ENCODE data around the gene YKT6.
"Not testable (repeated sequence)": the region's sequence is repeated elsewhere in the genome, so short reads cannot be mapped to it uniquely, and the experiment has no call there.

Gene YKT6

DNA sequence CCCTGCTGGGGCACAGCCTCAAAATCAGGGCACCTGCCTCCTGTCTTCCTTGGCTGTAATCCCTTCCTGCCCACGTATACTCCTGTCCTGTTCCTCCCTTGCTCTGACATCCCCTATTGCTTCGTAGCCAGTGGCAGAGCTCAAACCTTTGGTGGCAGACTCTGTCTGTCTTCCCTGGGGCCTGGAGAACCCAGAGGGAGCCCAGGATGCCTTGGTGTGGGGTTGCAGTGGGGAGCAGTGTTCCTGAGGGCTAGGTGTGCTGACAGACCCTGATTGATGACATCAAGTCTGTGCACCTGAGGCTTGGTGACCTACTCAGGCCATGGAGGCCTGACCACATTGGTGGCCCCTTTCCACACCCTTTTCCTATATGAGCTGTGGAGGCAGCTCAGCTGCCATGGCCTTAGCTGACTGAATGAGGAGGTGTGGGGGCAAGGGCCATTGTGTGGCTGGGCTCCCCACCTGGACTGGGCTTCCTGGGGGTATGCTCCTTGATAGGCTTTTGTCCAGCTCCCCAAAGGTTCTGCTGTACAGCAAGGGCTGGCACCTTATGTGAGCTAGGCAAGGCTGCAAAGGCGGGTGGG lies 6.1 kb upstream of the YKT6 start:
- DNase-seq: no peak

DNA sequence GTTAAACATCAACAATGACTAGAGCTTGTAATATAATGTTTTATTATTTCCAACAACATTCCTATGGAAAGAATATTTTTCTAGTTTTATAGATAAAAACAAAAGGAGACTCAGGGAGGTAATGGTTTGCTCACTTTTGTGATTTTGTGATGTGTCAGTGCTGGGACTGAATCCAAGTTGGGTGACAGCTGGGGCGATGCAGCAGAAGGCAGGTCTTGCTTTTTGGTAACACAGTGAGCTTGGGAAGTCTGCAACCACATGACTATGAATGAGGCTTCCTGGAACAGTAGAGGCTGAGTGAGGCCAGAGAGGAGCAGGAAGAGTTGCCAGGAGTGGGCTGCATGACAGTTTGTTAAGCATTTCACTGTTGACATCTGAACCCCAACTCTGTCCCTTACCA lies 4.9 kb upstream of the YKT6 start:
- DNase-seq: no peak

DNA sequence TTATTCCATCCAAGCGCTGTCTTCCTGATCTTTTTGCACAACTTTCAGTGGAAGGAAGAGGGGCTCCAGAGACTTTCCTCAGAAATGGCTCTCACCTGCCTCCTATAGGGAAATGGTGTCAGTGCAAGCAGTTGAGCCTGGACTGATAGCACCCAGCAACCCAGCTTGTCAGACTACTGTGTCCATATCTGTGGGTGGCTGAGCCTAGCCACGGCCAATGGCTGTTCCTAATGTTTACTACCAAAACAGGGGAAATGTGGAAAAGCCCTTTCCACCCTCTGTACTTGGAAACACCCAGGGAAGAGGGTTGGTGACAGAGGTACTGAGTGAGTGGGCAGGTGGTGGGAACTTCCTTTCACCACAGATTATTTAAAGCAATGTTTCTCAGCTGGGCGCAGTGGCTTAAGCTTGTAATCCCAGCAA lies 4.3 kb upstream of the YKT6 start:
- peak; percentile 32 for DNase-seq

DNA sequence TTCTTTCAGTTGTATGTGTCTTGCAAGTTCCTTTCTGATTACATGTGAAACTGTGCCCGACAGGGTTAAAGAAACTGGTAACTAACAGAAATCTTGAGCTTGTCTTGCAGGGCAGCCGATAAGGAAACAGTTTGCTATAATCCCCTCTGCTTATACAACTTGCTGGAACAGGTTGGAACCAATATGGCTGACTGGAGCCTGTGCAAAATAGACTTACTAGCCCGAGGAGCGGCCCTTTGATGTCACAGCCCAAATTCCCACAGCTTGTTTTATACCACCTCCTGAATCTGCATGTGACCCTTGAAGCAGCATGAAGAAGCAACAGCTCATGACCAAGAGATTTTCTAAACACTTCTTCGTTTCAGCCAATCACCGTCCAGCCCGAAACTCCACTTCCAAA lies 3.3 kb upstream of the YKT6 start:
- no peak for DNase-seq

DNA sequence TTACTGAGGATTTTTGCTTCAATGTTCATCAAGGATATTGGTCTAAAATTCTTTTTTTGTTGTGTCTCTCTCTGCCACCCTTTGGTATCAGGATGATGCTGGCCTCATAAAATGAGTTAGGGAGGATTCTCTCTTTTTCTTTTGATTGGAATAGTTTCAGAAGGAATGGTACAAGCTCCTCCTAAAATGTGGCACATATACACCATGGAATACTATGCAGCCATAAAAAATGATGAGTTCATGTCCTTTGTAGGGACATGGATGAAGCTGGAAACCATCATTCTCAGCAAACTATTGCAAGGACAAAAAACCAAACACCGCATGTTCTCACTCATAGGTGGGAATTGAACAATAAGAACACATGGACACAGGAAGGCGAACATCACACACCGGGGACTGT lies 615 bp upstream of the YKT6 start:
- not testable (repeated sequence) for DNase-seq

DNA sequence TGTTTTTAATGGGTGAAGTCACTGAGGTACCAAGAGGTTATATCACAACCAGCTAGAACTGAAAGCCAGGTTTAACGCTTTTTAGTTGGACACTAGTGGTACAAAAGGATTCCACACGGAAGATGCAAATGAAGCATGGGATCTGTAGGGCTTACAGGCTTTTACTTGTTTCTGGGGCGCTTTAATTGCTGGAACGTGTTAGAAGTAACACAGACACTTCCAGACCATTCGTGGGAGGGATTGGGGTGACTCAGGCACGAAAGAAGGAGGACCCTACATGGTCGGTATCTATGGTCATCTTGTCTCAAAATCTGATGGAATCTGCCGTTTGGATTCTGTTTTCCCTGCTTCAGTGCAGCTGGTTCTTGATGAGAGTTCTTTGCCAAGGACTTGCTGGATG lies 1.0 kb downstream of the YKT6 start:
- no peak for DNase-seq

DNA sequence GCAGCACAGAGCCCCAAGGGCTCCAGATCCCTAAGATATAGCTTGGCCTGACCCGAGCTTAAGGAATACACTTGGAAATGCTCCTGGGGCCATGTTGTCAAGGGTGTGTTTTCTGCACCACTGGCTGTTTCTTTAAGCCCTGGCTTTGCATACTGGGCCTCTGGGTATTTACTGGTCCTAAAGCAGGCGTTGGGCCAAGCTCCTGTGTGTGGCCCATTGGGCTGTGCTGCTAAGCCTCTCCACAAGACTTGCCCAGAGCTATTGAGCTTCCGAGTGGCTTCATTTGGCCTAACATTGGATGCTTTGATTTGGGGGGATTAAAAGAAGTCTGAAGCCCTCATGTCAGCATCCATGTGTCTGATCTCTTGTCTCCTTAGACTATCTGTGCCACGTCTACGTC lies 5.2 kb downstream of the YKT6 start:
- no peak for DNase-seq

DNA sequence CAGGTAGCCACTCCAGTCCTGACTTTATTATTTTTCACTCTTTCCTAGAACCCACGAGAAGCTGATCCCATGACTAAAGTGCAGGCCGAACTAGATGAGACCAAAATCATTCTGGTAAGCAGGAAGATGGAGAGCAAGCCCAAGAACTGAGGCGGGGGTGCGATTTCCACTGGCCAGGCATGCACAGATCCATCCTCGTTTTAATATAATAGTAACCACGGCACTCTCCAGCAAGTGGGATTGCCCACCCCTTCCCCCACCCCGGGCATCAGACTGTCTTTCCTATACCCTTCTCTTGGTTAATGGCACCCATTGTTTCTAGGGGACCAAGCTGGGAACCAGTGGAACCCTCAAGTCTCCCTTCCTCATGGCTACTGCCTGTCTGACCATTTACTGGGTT lies 7.3 kb downstream of the YKT6 start:
- no peak for DNase-seq

DNA sequence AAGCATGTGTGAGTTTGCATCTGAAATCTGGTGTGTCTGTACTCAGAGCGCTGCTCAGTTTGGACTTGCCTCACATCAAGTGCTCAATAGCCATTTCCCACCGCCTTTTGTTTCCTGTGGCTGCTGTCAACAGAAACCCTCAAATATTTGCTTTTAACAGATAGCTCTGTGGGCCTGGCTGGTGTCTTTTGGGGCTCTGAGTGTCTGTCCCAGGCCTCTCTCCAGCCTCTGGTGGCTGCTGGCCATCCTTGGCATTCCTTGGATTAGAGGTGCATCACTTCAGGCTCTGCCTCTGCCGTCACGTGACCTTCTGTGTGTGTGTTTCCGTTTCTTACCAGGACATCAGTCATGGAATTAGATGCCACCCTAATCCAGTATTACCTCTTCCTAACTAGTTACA lies 9.3 kb downstream of the YKT6 start:
- DNase-seq: no peak

DNA sequence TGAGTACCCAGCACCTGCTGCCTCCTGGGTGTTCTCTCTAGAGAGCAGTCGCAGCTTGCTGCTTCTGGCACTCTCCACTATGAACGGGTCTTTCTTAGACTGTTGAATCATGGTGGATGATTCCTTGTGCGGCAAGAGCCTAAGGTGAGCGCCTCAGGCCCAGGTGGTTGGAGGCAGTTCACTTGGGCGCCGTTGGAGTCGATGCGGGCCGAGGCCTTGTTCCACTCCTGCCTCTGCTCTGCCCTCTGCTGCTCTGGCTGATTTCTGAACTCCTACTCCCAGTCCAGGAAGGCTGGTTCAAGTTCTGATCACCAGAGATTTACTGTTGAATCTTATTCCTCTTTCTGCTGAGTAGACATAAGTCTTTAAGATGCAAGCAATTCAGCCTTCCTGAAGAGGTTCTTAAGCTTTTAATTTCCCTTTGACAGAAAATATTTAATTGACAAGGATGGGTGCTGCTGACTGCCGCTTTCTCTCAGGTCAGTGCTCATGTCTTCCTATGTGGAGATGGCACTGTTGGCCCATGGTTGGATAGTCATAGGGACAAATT lies 10.4 kb downstream of the YKT6 start:
- no peak for DNase-seq

DNA sequence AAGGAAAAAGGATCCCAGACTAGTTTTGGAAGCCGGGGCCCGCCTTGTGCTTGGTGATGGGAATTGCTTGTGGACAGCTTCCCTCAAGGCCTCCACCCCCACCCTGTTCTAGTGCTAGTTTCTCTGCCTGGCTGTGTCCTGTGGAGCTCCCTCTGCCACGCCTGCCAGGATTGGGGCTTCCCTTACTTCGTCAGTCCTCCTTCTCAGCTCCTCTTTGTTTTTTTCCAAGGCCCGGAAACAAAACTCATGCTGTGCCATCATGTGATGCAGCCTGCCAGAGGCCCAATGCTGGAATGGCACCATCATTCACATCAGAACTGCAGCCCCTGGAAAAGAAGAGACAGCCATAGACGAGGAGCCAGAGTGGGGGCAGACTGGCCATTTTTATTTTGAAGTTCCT lies 11.2 kb downstream of the YKT6 start:
- DNase-seq: no peak

DNA sequence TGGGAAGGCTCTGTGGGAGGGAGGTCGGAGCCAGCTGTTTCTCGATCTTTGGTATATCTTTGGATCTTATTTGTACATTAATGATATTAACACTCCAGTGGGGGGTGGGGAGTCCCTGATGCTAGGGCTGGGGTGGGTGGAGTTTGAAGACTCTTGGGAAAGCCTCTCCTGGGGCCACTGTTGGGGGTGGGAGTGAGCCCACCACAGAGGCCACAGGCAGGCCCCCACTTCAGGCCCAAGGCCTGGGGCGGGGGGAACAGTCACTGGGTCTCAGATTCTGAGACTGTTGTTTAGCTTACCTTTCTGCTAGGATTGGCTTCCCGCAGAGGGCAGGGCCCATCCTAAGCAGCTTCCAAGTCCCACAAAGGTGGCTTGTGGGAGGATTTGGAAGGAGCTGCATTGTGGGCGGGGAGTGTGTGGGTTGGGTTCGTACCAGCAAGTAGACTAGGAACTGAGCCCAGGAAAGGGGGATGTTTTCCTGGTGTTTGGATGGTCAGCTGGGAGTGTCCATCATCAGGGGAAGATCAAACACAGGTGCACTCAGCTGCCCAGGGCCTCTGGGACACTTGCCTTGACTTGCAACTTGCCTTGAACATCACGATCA lies 11.9 kb downstream of the YKT6 start:
- no peak for DNase-seq

DNA sequence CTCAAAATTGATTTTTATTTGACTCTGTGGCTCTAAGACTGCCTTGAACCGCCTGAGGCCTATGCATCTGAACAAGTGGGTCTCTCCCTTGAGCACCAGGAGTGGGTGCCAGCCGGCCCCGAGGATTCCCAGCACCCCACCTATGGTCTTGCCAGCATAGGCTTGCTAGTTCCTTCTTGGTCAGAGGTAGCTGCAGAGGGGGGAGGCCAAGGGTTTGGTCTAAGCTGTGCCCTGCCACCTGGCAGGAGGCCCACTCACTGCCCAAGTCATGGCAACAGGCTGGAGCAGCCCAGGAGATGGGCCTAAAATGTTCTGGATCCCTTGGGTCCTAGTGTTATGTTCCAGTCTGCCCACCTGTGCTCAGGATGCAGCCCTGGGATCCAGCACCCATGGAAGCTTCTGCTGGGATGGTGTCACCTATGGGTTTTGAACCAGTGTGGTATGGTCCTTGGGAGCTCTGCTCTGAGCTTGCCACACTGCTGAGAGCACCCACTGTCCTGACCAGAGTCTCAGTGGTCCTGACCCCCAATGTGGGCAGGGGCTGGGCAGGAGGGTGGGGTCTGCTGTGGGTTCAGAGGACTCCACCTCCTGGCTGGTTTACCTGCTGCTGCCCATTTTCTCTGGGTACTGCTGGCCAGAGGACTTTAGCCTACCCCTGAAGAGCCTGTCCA lies 12.6 kb downstream of the YKT6 start:
- no peak for DNase-seq

DNA sequence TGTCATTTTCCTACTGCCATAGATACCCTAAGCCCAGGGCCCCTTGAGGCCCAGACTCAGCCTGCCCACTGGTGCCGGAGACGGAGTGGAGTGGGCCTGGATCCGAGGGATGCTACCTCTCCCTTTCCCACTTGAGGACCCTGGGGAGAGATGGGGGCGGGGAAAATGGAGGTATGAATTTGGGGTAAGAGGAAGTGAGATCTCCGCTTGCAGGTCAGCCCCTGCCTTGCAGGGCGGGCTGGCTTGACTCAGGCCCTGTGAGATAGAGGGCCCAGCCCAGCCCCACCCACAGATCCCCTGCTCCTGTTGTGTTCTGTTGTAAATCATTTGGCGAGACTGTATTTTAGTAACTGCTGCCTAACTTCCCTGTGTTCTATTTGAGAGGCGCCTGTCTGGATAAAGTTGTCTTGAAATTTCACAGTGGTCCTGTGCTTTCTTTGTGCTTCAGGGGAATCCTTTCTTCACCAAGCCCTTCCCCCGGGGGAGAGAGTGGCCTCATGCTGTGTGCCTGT lies 13.2 kb downstream of the YKT6 start:
- no peak for DNase-seq

DNA sequence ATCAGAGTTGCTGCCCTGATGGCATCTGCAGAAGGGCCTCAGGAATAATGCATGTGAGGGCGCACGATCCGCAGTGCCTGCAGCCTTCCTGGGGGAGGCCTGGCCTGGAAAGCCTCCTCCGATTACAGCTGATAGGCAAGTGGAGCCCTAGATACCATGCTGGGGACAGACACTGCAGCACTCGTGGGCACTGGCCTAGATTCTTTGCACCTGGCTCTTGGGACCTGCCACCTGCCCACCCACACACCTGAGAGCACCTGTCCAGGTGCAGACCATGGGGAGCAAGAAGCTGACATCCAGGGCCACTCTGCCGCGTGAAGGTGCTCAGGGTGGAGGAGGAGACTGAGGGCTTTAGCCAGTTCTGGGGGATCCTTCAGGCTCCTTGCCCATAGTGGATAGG lies 14.8 kb downstream of the YKT6 start:
- DNase-seq: no peak

DNA sequence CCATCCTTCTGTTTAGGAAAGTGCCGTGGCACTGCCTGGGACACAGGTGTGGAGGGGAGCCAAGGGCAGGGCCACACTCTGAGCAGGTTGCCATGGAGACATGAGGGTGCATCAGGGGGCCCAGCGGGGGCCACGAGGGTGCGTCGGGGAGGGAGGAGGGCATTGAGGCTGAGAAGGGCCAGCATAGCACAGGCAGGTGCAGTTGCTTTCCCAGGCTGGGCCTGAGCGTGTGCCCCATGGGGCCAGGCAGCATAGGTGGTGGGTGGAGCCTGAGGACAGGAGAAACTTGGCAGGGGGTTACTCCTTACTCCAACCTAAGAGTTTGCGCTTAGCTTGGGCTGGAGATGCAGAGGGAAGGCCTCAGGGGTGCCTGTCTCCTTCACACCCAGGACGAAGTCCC lies 15.2 kb downstream of the YKT6 start:
- DNase-seq: no peak

DNA sequence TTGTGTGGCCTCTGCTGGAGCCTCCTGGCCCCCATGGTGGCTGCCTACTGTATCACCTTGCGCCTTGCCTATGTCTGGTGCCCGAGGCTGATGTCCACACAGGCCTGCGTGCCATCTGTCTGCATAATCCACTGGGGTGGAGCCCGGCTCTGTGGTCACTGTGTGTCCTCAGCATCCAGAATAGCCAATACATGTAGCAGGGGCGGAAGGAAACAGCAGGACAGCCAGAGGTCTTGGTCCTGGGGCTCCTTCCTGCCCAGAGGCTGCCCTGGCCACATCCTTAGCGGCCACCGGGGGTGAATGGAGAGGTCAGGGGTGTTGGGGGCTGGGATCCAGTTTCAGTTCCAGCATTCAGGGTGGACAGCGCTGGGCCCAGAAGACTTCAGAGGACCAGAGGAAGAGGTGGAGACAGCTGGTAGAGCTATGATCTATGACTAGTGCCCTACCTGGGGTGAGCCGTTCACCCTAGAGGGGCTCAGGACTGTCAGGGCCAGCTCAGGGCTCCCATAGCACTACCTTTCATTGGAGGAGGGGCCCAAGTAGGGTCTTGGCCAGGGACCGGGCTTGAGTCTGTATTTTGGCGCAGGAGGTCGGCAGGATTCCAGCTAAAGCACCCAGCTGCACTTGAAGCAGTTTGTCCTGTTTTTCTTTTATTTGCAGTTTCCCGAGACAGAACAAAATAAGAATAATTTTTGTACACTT lies 15.9 kb downstream of the YKT6 start:
- no peak for DNase-seq

DNA sequence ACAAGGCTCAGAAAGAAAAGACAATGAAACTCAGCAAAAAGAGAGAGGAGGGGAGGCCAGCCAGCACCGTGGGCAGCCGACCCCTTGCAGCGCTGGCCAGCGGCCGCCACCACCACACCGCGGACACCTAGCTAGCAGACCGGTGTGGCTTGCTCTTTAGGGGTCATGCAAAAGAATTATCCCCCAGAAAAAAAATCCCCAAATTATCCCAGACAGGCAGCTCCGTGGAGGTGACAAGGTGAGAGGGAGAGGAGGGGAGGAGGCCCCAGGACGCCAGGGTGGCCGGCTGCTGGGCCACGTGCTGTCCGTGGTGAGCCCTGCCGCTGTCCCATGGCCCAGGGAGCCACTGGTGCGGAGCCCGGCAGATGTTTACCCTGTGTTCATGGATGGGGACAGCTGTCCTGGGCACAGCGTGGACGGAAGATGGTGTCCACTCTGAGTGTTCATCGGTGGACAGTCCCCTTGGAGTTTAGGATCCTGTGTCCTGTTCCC lies 16.5 kb downstream of the YKT6 start:
- DNase-seq: no peak

DNA sequence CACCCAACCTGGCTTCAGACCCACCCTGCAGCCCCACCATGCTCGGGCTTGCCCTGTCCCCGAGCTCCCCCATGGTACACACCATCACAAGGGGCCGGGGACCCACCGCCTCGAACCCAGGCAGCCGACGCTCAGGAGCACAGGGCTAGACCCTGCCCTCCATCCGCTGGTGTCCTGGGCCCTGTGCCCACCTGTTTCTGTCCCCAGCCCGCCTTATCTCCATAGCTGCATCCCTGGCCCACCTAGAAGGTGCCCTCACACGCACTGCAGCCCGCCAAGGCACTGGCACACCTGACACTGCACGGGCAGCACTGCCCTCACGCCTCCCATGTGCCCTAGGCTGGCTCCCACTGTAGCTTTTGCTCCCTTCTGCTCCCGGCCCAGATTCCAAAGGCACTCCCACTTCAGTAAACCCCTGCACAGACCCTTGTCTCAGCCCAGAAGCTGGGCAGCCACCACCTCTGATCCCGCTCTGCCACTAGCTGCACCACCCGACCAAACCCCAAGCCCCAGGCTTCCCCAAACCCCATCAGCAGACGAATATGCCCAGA lies 17.1 kb downstream of the YKT6 start:
- no peak for DNase-seq

DNA sequence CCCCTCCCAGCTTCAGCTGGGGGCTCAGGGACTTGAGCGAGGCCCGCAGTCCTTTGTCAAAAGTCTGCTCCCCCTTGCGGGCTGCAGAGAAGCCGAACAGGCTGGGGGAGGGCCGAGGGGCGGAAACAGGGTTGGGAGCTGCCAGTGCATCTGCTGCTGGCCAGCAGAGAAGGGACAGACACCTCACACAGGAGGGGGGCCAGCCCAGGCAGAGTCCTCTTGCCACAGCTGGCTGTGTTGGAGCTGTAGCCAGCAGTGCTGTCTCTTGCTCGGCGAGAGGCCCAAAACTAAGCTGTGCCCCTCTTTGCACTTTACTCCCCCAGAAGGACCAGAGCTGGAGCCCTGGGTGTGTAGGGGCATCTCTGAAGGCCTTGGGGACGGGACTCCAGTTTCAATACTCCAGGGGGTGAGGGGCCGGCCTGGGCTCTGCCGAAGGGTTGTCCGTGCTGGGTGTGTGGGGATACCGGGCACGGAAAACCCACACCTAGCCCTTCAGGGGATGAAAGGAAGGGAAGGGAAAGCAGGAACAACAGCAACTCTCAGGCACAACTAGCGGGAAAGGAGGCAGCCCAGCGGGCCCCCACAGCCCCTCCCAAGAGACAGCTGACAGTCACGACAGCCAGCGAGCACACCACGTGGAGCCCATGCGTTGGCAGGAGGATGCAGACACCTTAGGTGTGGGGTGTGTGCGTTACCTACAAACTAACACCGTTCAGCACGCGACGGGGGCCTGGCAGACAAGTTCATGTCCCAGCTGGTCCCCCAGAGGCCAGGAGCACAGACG lies 17.8 kb downstream of the YKT6 start:
- no peak for DNase-seq

DNA sequence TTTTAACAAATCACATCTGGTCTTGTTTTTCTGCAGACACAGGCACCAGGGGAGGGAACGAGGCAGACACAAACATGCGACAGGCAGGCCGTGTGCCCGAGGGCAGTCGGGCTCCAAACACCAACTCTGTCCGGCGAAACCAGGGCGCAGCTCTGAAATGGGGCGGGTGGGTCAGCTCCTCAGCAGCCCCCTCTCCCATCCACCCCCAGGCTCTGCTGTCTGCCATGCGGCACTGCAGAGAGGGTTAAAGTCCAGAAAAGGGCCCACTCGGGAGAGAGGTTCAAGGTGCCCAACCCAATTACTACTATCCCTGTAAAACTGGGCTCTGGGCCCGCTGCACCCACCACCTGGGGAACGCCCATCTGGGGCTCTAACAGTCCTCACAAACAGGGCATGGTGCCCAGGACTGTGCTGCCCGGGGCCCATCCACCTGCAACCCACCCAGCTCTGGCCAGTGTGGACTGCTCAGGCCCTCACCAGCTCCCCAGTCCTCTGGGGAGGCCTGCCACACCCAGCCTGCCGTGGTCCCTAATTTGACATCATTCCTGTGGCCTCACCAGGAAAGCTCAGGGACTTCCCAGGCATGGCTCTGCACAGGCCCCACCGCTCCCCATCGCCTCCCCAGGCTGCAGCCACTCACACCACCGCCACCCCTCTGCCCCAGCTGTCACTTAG lies 18.7 kb downstream of the YKT6 start:
- no peak for DNase-seq

DNA sequence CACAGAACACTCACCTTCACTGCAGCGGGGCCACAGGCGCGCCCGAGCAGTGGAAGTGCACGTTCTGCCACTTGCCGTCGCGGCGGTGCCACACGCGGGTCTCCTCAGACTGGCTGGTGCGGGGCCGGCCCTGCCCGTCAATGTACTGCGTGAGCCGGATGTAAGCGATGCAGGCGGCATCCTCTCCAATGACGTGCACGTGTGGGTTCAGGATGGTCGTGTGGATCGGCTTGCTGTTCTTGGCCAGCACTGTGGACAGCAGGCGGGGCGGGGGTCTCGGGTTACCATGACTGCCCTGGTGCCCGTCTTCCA lies 19.2 kb downstream of the YKT6 start:
- no peak for DNase-seq
